Stimulated activated CD8-positive, alpha-beta memory T cell treated with anti-CD3 and anti-CD28 coated beads, Interleukin-7, amount 100 ng/mL, for 1 hour (primary cell): ENCODE results near the gene CCNT2.
"Not testable (repeated sequence)": the region's sequence is repeated elsewhere in the genome, so short reads cannot be mapped to it uniquely, and the experiment has no call there.

Source experiments
- DNase-seq, 2 donors: peaks; one replicate each; pipeline ENCODE4 v3.0.0-alpha.2; 2020; ENCODE audit warnings: low read depth in 2 of 2

The CCNT2 gene

DNA sequence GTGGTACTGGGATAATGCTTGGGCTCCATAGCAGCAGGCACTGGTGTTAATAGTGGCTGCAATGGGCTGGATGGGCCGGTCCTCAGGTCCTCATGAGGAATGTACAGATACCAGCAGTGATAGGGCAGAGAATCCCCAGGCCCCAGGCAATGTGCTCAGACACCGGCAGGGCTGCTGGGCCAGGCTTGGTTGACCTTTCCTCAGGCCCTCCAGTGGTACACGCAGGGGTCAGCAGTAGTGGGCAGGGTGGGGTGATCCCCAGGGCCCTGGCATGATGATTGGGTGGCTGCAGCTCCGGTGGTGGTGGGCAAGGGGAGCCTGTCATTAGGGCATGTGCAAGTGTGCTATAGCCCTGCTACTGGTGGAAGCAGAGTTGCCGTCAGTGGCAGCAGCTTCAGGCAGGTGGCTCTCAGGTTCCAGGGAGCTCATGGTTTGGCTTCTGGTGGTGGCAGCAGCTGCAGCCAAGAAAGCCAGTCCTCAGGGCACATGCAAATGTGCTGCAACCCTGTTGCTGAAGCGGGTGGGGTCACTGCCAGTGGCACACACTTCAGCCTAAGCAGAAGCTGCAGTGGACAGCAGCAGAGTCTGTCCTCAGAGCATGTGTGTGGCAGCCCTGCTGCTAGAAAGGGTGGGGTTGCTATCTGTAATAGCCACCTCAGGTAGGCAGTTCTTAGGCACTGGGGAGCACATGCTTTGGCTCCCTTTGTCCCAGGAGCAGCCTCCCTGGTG lies 56.8 kb downstream of the CCNT2 start:
- no peak for DNase-seq

DNA sequence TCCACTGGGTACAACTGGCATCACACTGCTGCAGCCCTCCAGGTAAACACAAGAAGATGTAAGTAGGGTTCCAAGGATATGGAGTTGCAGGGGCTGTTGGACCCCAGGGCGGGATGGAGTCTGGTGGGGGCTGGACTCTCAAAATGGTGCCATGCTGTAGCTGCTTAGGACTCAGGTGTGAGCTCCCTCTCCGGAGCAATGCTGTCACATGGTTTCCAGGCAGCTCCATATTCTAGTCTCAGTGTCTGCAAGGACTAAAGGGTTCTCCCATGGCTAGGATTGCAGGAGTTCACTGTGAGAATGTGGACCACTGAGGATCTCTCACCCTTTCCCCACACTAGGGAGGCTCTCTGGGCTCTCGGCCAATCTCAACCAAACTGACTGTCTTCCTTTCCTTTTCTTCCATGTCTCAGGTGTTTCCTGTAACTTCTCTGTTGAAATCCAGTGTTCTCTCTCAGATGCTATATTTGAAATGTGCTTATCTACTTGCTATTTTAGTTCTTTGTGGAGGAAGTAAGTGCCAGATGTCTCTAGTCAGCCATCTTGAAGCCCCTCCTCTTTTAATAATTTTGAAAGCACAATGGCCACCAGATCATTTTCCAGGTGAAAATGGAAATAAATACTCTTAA lies 57.6 kb downstream of the CCNT2 start:
- no peak for DNase-seq

DNA sequence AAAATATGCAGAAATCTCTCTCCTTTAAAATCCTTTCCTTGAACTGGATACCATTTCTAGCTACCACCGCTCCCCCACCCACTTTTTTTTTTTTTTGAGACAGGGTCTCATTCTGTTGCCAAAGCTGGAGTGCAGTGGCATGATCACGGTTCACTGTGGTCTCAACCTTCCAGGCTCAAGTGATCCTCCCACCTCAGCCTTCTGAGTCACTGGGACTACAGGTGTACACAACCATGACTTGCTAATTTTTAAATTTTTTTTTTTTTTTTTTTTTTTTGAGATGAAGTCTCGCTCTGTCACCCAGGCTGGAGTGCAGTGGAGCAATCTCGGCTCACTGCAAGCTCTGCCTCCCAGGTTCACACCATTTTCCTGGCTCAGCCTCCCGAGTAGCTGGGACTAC lies 58.5 kb downstream of the CCNT2 start:
- DNase-seq, result not testable (repeated sequence)

DNA sequence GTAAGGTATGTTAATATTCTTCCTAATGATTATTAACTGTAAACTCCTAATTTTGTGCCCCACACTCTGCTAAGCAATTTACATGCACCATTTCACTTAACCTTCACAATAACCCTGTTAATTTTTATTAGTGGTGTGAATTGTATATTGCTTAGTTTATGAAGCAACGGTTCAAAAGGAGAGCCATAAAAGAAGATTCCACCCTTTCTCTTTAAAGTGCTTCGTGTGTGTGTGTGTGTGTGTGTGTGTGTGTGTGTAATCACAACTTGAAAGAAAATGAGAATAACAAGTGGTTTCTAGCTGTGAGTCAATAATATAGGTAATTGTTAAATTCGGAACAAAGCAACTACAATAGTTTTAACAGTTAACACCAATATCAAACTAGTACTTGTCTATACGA lies 60.6 kb downstream of the CCNT2 start:
- no peak for DNase-seq

DNA sequence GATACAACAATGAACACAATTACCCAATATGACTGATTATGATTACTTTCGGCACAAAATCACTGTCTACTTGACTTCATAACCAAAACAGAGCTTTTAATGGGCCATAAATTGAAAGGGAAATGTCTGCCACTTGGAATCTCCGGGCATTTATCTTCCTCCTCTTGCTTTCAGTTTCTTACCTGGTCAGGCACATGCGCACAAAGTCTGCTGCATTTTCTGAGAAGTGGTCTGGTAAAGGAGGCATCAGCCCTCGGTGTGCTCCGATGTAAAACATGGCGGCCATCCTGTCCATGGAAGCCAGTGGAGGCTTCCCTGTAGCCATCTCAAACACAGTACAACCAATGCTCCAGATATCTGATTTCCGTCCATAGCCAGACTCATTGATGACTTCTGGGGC lies 62.0 kb downstream of the CCNT2 start:
- no peak for DNase-seq

DNA sequence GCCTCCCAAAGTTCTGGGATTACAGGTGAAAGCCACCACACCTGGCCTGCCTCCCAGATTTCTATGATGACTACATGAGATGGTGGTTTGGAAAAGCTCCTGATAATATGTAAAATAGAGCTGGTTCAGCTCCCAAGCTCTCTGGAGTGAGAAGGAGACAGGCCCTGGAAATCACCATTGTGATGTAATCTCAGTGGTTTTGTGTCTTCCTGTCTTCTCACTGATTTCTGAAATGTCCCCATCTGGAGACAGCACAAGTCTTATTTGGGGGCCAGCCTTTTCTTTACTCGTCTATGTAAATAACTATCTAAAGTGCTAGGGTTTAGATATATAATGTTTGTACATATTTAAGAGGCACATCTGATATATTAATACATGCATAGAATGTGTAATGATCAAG lies 64.0 kb downstream of the CCNT2 start:
- no peak for DNase-seq

DNA sequence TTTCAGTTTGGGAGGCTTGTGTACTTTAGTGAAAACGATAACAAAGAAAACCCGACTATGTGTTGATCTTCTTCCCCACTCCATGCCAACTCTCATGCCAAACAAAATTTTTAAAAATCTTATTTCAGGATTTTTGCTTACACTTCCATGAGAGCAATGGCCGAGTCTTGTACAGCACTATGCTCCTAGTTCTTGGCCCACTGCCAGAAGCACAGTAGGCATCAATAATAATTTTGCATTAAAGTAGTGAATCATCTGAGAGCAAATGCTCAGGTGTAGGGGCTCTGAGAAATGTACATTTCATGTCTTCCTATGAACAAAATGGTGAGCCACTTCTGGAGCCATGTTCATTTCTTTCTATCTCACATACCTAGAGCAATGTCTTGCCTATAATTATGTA lies 66.4 kb downstream of the CCNT2 start:
- no peak for DNase-seq

DNA sequence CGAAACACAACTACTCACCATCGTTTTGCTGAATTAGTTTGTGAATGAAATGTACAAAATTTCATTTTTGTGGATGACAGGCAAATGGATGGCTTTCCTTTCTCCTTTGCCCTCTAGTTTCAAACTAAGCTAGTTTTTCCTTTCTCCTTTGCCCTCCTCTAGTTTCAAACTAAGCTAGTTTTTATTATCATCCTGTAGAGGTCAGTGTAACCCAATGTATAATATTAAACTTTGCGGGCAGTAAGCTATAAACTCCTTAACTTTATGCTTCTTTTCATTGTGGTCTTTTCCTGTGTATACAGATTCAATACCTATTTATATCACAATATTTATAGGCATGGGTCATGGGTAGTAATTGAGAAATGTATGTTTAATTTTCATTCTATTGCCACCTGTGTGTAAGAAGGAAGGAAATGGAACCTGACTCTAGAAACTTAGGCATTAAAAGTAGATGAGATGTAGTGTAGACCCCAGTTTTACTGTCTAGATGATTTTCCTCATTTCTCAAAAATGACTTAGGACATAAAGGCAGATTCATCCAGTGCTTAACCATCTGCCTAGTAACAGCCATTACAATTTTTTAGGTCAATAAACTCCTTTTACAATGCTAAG lies 70.5 kb downstream of the CCNT2 start:
- no peak for DNase-seq

DNA sequence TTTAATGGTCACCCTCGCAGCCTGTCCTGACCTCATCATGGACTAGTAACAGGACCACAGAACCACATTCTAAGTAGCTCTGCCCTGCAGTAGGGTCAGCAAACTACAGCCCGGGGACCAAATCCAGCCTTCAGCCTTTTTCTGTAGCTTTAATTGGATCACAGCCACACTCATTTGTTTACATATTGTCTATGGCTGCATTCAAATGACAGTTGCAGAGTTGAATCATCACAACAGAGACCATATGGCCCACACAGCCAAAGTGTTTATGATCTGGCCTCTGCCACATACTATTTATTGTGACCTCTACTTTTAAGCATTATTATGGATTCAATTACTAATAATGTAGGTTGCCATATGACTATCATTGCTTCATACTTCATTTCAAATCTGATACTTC lies 80.9 kb downstream of the CCNT2 start:
- no peak for DNase-seq

DNA sequence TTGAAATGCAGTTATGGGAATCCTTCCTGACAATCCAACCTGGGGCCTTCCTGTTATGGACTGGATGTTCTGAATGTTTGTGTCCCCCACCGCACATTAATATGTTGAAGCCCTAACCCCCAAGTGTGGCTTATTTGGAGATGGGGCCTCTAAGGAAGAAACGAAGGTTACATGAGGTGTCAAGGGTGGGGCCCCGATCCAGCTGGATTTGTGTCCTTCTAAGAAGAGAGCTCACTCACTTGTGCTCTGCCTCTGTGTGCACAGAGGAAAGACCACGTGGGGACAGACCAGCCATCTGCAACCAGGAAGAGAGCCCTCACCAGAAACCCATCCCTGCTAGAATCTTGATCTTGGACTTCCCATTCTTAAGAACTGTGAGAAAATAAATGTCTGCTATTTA lies 84.2 kb downstream of the CCNT2 start:
- DNase-seq, result no peak

DNA sequence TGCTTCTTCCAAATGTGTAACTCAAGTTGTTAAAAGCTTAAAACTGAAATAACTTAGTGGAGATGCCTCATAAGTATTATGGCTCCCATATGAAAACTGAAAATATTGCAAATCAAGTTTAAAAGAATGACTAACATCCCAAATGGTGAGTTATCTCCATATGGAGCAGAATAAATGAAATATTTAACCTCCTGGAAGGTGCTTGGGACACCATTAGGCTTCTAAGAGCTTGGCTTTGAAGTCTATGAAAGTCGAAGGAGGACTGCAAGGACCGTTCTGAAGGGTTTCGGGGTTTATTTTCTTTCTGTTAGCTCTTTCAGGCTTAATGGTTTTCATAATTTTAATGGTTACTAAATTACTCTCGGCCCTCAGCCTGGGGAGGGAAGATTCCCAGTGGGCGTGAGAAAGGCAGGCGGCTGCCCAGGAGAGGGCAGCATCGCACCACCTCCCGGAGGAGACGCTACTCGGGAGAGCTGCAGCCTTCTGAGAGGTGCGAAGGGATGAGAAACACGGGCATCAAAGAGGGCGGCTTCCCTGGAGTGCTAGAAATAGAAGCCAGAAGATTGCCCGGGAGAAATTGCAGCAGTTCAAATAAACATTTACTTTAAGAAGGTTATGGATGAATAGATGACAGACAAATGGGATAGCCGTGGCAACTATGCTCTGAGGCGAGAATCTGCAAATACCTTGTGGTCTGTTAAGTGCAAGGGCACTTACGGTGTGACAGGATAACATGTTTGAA lies 85.6 kb downstream of the CCNT2 start:
- DNase-seq, result peak; percentile 36 to 51

DNA sequence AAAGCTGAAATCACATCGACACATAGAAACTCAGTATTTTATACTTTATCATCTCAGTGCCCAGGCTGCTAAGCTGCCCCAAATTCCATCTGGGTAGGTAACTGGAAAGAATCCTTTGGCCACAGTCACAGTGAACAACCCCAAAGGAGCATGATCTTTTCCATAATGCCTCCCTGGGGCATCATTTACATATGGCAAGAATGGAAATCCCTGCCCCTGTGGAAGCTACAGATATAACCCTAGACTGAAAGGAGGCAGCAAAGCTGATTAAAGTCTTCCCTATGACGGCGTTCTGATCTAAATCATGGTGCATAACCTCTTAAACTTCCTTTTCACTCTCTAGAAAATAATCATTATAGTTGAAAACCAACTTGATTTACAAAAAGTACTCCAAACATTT lies 87.1 kb downstream of the CCNT2 start:
- no peak for DNase-seq
